ENCODE measurements around the gene CFAP97. TPM values are rescaled to one million over a fixed set of nuclear protein-coding genes. Genes with fewer than 3 reads are reported as not detected.
"Not testable (repeated sequence)": the region's sequence is repeated elsewhere in the genome, so short reads cannot be mapped to it uniquely, and the experiment has no call there.

Gene CFAP97
- total RNA-seq, 1 experiment from 2014 or later: 28.1 TPM

GRCh38 chr4:185142912-185143600, 60.7 kb downstream of the CFAP97 start, which contains the start of gene SLC25A4:
Gene SLC25A4 (plus strand): TSS chr4:185143266. CDS start chr4:185143373, 107 bp downstream.
- peak; percentile 67 for DNase-seq (ENCODE audit: low read depth)

- no peak for DNase-seq (ENCODE audit: low read depth)
Measured at GRCh38 chr4:185142564-185142911, 61.3 kb downstream of the CFAP97 start.

GRCh38 chr4:185141777-185142176, 62.0 kb downstream of the CFAP97 start:
- no peak for DNase-seq (ENCODE audit: low read depth)

GRCh38 chr4:185139736-185140135, 64.1 kb downstream of the CFAP97 start:
- DNase-seq (ENCODE audit: low read depth): peak; percentile 61

- no peak for DNase-seq (ENCODE audit: low read depth)
Measured at GRCh38 chr4:185138161-185138560, 65.6 kb downstream of the CFAP97 start.

- peak; percentile 45 for DNase-seq (ENCODE audit: low read depth)
Measured at GRCh38 chr4:185137233-185137925, 66.4 kb downstream of the CFAP97 start.

- DNase-seq (ENCODE audit: low read depth): peak; percentile 48
Measured at GRCh38 chr4:185134307-185134869, 69.4 kb downstream of the CFAP97 start.

GRCh38 chr4:185128272-185129119, 75.3 kb downstream of the CFAP97 start:
- DNase-seq (ENCODE audit: low read depth): peak; percentile 17

GRCh38 chr4:185127021-185127925, 76.5 kb downstream of the CFAP97 start:
- DNase-seq (ENCODE audit: low read depth): no peak

GRCh38 chr4:185124006-185124405, 79.8 kb downstream of the CFAP97 start:
- no peak for DNase-seq (ENCODE audit: low read depth)

GRCh38 chr4:185122681-185123345, 81.0 kb downstream of the CFAP97 start:
- peak; percentile 46 for DNase-seq (ENCODE audit: low read depth)

- no peak for DNase-seq (ENCODE audit: low read depth)
Measured at GRCh38 chr4:185120631-185120946, 83.2 kb downstream of the CFAP97 start.

GRCh38 chr4:185119927-185120630, 83.7 kb downstream of the CFAP97 start:
- peak; percentile 22 for DNase-seq (ENCODE audit: low read depth)

GRCh38 chr4:185119467-185119866, 84.3 kb downstream of the CFAP97 start:
- not testable (repeated sequence) for DNase-seq (ENCODE audit: low read depth)

- no peak for DNase-seq (ENCODE audit: low read depth)
Measured at GRCh38 chr4:185118876-185119275, 84.9 kb downstream of the CFAP97 start.

GRCh38 chr4:185117300-185117934, 86.4 kb downstream of the CFAP97 start:
- no peak for DNase-seq (ENCODE audit: low read depth)

GRCh38 chr4:185115827-185116232, 88.0 kb downstream of the CFAP97 start:
- DNase-seq (ENCODE audit: low read depth): peak; percentile 96

- peak; percentile 66 for DNase-seq (ENCODE audit: low read depth)
Measured at GRCh38 chr4:185113340-185113739, 90.5 kb downstream of the CFAP97 start.

- DNase-seq (ENCODE audit: low read depth): peak; percentile 96
Measured at GRCh38 chr4:185112104-185112503, 91.7 kb downstream of the CFAP97 start.
